Kidney epithelial cell (primary cell): ENCODE measurements around the gene HTRA2. TPM values are rescaled to one million over a fixed set of nuclear protein-coding genes. Genes with fewer than 3 reads are reported as not detected.

Experiments
- DNase-seq: peaks from one replicate; pipeline ENCODE4 v3.0.0-alpha.2; 2010; ENCODE audit warnings: low read depth
- H3K27me3 ChIP-seq: 2 replicates; pipeline ENCODE4 v1.6.0; 2011; ENCODE audit warnings: low read length; ENCODE audit not compliant: control insufficient read depth, insufficient read depth
- H3K36me3 ChIP-seq: 2 replicates; pipeline ENCODE4 v1.5.1; 2011; ENCODE audit warnings: low read length; ENCODE audit not compliant: control insufficient read depth, insufficient read depth
- H3K4me3 ChIP-seq: 2 replicates; pipeline ENCODE4 v1.5.1; 2011; ENCODE audit warnings: low read depth, mild to moderate bottlenecking, control low read depth, low read length
- CTCF ChIP-seq: IDR thresholded peaks from 2 replicates; pipeline ENCODE4 v1.5.1; 2011; ENCODE audit warnings: mild to moderate bottlenecking, moderate library complexity, low read length, control low read depth, inconsistent platforms; ENCODE audit not compliant: insufficient read depth, poor library complexity, severe bottlenecking
- total RNA-seq: library from RNA; depleted of rRNA; stranded (reverse); fragments of >200 nt; gene quantifications from 2 replicates; pipeline ENCODE4 v1.2.3, GENCODE V29; 2015

The HTRA2 gene
- total RNA-seq, 1 donor from 2014 or later = 35.1 TPM

- Histone ChIP-seq H3K4me3 (no peak overlapping the region), H3K27me3 (no peaks in the 10 kb centered on the region), H3K36me3 (no peaks in the 10 kb centered on the region)
- DNase-seq = no peak
- TF ChIP-seq CTCF = no peak
Observed at GRCh38 chr2:74575320-74575719, 45.6 kb downstream of the HTRA2 start.

GRCh38 chr2:74576211-74576862 is 46.6 kb downstream of the HTRA2 start:
- no peak for DNase-seq
- Histone ChIP-seq H3K4me3 (no peak overlapping the region), H3K27me3 (no peaks in the 10 kb centered on the region), H3K36me3 (no peaks in the 10 kb centered on the region)
- no peak for TF ChIP-seq CTCF

GRCh38 chr2:74576863-74577229 is 47.1 kb downstream of the HTRA2 start:
- Histone ChIP-seq H3K27me3 (no peaks in the 10 kb centered on the region), H3K4me3 (no peak overlapping the region), H3K36me3 (no peaks in the 10 kb centered on the region)
- no peak for TF ChIP-seq CTCF
- no peak for DNase-seq

GRCh38 chr2:74577448-74577847 is 47.7 kb downstream of the HTRA2 start:
- TF ChIP-seq CTCF = no peak
- Histone ChIP-seq H3K27me3 (no peaks in the 10 kb centered on the region), H3K4me3 (no peak overlapping the region), H3K36me3 (no peaks in the 10 kb centered on the region)
- DNase-seq = no peak

- Histone ChIP-seq H3K27me3 (no peaks in the 10 kb centered on the region), H3K36me3 (no peaks in the 10 kb centered on the region), H3K4me3 (no peak overlapping the region)
- no peak for DNase-seq
- no peak for TF ChIP-seq CTCF
Observed at GRCh38 chr2:74578408-74578807, 48.7 kb downstream of the HTRA2 start.

GRCh38 chr2:74581463-74581862 is 51.7 kb downstream of the HTRA2 start:
- DNase-seq = no peak
- Histone ChIP-seq H3K36me3 (no peaks in the 10 kb centered on the region), H3K27me3 (no peaks in the 10 kb centered on the region), H3K4me3 (no peak overlapping the region)
- no peak for TF ChIP-seq CTCF
